Esophagus muscularis mucosa (tissue), 3 donors: ENCODE data around the gene CHD3.

Experiments
- POLR2A ChIP-seq: fragments of 450-650 bp; IDR thresholded peaks from one replicate; pipeline ENCODE4 v1.6.1; 2017; ENCODE audit warnings: antibody characterized with exemption, moderate library complexity, mild to moderate bottlenecking, low read depth
- TF ChIP-seq, protein P1 (sequence below), 3 experiments: fragments of 200-600 bp in 2 of 3; fragments of 450-650 bp in 1 of 3; sonication (generic) in 2 of 3; IDR thresholded peaks; one replicate each; pipeline ENCODE4 v1.5.1; 2017 to 2019; ENCODE audit warnings: antibody characterized with exemption in 3 of 3, mild to moderate bottlenecking in 2 of 3, moderate library complexity in 1 of 3

DNA sequence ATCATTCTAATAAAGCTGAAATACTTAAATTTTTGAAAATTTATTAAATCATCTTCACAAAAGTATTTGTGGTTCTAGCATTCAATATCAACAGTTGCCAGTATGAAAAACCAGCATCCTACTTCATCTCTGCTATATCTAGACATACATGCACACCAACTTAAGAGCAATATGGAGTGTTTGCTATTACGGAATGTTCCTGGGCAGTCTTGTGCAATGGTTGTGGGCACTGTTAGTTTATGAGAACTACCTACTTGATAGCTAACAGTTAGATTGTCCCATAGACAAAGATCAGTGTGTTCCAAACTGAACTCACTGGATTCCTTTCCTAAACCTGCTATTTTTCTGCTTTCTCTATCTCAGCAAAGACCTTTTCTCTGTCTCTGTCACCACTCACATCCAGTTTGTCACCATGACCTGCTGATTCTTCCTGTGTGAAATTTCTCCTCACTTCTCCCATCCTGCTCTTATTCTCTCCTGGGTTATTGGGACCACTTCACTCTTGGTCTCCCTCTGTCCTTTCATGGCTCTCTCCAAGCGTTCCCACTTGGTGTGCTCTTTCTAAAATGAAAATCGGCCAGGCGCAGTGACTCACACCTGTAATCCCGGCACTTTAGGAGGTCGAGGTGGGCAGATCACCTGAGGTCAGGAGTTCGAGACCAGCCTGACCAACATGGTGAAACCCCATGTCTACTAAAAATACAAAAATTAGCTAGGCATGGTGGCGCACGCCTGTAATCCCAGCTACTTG lies 71.1 kb downstream of the CHD3 start:
- TF ChIP-seq, protein P1, sequence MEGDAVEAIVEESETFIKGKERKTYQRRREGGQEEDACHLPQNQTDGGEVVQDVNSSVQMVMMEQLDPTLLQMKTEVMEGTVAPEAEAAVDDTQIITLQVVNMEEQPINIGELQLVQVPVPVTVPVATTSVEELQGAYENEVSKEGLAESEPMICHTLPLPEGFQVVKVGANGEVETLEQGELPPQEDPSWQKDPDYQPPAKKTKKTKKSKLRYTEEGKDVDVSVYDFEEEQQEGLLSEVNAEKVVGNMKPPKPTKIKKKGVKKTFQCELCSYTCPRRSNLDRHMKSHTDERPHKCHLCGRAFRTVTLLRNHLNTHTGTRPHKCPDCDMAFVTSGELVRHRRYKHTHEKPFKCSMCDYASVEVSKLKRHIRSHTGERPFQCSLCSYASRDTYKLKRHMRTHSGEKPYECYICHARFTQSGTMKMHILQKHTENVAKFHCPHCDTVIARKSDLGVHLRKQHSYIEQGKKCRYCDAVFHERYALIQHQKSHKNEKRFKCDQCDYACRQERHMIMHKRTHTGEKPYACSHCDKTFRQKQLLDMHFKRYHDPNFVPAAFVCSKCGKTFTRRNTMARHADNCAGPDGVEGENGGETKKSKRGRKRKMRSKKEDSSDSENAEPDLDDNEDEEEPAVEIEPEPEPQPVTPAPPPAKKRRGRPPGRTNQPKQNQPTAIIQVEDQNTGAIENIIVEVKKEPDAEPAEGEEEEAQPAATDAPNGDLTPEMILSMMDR (IDR thresholded peaks at IDR 0.05), result no peak
- TF ChIP-seq POLR2A, result no peak
